Activated gamma-delta T cell treated with Interleukin-2 at 50 U/mL for 16 hours (primary cell): ENCODE measurements around the gene NADK.

Experiments
- DNase-seq: peaks from one replicate; pipeline ENCODE4 v3.0.0-alpha.2; 2020

The NADK gene, protein sequence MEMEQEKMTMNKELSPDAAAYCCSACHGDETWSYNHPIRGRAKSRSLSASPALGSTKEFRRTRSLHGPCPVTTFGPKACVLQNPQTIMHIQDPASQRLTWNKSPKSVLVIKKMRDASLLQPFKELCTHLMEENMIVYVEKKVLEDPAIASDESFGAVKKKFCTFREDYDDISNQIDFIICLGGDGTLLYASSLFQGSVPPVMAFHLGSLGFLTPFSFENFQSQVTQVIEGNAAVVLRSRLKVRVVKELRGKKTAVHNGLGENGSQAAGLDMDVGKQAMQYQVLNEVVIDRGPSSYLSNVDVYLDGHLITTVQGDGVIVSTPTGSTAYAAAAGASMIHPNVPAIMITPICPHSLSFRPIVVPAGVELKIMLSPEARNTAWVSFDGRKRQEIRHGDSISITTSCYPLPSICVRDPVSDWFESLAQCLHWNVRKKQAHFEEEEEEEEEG

DNA sequence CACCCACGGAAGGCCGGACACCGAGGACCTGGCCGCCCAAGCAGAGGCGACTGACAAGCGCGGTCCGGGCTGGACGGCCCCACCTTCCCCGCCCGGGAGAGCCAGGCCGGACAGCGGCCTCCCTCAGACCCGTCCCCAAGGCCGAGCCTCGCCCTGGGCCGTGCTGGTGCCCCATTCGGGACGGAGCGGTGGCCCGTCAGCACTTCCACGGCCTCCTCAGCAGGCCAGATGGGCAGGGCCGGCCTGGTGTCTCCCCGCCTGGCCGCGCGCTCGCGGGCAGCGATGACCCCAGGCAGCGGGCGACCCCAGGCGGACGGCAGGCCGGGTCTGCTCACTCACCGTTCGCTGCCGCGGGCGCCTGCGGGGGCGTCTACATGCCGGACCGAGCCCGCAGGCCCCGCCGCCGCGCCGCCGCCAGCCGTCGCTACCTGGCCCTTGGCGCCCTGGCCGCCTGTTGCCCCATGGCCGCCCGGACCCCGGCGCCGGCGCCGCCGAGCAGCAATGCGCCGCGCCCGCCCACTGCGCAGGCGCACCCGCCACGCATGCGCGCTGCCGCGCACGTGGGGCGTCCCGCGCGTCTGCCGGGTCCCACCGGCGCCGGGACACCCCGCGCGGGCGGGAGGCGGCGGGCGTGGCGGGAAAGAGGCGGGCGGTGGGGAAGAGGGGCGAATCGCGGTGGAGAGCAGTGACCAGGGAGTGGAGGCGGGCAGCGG, at the start of gene NADK:
NADK (minus strand) TSS at position 521 of the 713 bp plus-strand sequence. CDS start 13,064 bp downstream, outside the sequence.
- peak; percentile 59 for DNase-seq

DNA sequence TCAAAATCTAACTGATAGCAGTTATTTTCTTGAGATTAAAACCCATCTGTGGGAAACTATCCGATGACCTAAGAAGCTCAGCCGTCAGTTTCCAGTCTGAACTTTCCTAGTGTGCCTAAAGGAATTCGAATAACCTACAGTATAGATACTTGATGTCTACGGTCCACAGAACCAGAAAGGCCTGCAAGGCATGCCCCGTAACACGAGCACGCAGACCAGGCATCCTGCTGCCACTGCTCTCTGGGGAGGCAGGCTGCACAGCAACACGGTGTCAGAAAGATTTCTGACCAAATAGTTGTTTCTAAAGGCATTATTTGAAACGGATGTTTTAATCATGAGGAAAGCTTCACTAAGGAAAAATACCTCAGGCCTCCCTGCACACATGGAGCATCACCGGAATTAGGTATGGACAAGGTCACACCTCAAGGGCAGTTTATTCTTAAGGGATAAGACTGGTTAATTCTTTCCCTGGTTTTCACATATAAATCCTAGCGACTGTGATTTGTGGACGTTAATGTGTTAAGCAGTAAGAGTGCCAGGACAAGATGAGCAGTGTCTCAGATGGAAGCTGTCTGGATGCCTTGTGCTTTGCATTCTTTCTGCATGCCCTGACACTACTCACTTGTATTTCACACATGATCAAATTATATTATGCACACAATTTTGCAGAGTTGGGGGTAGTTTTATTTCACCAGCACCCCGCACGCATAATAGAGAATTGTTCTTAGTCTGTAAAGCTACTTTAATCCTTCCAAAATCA, 49.0 kb upstream of the NADK start:
- no peak for DNase-seq

DNA sequence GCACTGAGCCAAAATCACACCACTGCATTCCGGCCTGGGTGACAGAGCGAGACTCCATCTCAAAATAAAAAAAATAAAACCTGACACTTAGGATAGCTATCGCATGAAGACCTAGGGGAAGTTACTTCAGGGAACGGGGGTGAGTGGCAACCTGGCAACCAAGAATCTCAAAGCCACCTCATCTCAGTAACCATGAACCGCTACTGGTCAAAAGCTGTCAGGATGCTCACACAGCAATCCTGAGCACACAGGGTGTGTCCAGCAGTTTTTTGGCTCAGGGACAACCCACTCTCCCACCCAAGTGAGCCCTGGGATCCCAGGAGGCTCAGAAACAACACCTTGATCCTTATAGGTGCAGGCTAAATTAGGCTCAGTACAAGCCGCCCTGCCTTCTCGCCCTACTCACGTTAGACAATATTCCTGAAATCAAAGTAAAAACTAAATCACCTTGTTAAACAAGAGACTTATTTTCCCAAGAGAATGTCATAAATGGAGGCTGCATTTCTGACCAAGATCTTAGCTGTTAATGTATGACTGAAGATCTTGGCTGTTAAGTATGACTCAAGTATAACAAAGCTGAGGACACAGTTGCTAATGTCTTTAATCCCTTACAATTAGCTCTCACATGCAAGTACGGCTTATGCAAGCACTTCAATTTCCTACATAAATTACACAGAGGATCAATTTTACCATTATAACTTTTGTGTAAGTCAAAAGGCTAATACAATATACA, 48.3 kb upstream of the NADK start:
- no peak for DNase-seq

GRCh38 chr1:1825217-1825616, 46.9 kb upstream of the NADK start:
- no peak for DNase-seq

GRCh38 chr1:1819762-1820161, 41.5 kb upstream of the NADK start:
- no peak for DNase-seq

DNA sequence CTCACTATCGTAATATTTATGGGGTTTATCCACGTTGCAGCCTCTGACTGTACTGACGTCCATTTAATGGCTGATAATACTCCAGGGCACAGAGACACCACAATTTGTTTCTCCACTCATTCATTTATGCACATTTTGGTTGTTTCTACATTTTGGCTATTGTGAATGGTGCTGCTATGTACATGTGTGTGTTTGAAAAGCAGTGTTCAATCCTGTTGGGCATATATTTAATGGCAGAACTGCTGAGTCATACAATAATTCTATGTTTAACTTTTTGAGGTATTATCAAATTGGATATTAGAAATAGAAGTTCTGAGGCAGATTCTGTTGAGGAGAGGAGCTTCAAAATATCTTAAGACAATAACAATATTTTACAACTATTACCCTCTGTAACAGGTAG, 39.0 kb upstream of the NADK start:
- no peak for DNase-seq

DNA sequence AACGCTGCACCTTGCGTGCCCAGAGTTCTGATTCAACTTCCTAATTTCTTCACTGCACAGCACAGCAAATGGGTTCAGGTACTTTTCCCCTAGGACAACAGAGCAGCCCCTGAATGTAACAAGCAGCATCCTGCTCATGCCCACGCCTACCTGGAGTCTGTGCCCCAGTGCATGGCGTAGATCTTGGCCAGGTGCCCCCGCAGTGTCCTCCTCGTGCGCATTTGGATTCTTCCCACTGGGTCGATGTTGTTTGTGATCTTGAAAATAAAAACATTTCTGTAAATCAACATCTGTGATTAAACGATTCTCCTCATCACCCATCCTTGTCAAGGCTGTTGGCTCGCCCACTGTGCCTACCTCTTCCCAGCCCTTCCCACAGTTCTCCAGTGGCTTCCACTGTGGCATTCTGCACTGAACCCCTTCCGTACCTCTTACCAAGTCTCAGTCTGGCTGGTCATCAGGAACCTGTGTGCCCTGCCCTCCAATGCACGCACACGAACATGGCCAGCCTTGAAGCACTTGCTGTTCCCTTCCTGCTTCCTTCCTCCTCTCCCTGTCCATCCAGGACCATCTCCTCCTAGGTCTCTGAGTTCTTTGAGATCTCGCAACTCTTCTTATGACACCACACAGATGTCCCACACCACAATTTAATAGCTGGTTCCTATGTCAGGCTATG, 37.5 kb upstream of the NADK start:
- DNase-seq: no peak

GRCh38 chr1:1809489-1809888, 31.2 kb upstream of the NADK start:
- no peak for DNase-seq

GRCh38 chr1:1808206-1808605, 29.9 kb upstream of the NADK start:
- no peak for DNase-seq

DNA sequence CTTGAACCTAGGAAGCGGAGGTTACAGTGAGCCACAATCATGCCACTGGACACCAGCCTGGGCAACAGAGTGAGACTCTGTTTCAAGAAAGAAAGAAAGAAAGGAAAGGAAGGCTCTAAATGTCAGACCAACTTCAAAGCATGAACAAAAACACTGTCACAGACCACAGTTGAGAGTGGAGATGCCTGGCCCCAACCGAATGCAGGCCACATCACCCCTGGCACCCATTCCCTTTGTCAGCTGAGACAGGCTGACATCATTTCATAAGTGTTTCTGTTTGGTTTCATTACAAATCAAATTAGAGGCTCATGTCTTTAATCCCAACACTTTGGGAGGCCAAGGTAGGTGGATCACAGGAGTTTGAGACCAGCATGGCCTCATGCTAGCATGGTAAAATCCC, 28.6 kb upstream of the NADK start:
- no peak for DNase-seq

GRCh38 chr1:1804301-1804700, 26.0 kb upstream of the NADK start:
- DNase-seq: no peak

- no peak for DNase-seq
Observed at GRCh38 chr1:1802871-1803270, 24.6 kb upstream of the NADK start.

DNA sequence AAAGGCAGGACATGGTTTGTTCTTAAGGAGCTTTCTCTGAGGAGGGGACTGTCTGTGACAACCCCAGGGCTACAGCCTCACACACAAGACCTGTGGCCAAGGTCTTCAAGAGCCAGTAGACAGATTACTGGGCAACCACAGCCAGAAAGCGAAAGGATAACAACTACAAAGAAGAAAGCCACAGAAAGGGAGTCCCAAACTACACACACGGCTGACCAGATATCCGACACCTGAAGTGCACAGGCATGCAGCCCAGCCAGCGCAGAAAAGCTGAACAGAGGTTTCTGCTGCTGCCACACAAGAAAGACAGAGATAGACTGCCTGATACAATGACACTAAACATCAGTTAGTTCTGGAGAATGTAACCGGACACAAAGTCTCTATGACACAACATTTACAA, 21.4 kb upstream of the NADK start:
- no peak for DNase-seq

DNA sequence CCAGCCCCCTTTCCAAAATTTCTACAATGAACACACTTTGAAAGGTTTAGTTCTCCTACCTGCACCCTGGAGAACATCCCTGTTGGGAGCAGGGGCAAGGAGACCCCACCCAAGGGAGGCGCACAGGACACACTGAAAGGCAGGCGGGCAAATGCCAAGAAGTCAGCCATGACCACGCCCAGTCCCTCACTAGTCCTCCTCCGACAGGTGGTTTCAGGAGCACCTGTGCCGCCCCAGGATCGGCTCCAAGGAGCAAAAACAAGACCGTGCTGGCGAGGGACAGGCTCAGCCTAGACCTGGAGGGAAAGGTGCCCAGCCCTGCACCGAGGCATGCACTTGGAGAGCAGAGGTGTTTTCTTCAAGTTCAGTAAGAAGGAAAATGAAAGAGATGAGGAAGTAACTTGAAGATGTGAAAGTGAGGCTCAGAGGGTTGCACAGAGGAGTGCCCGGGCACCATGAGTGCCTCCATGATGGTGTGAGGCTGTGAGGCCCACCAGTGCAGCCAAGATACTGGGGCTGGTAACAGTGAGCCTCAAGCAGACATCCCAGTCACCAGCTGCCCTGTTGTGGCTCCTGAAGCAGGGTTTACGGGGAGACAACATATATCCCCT, 19.6 kb upstream of the NADK start:
- DNase-seq: no peak

DNA sequence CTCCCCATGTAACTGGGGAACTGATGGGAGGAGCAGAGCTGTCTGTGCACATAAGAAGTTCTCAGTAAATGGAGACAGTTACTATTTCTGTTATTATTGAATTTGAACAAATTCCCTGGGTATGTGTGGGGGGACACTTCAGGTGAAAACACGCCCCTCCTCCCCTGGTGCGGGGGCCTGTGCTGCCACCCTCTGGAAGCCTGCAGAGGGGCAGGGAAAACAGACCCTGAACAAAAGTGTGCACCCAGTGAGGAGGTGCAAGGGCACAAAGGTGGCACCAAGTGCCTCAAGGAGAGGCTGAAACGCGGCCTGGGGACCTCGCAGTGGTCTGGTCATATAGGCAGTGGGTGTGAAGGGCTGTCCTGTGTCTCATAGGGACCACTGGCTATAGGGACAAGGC, 18.2 kb upstream of the NADK start:
- DNase-seq: no peak

DNA sequence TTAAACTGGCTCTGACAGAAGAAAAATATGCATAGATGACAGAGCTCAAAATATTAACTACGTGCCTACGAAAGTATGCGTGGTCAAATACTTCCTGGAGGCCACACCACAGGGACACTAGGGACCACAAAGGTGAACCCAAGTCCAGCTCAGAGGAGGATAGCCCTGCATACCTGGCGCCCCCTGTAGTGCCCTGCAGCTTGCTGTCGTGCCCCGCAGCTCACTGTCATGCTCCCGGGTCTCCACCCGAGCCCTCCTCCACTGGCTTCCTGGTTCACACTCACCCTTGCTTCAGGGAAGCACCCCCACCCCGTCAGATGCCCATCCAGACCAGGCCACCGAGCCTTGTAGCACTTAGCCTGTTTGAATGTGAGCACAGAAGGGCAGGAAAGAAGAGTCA, 16.7 kb upstream of the NADK start:
- no peak for DNase-seq

- DNase-seq: no peak
Observed at GRCh38 chr1:1793481-1794244, 15.4 kb upstream of the NADK start.

DNA sequence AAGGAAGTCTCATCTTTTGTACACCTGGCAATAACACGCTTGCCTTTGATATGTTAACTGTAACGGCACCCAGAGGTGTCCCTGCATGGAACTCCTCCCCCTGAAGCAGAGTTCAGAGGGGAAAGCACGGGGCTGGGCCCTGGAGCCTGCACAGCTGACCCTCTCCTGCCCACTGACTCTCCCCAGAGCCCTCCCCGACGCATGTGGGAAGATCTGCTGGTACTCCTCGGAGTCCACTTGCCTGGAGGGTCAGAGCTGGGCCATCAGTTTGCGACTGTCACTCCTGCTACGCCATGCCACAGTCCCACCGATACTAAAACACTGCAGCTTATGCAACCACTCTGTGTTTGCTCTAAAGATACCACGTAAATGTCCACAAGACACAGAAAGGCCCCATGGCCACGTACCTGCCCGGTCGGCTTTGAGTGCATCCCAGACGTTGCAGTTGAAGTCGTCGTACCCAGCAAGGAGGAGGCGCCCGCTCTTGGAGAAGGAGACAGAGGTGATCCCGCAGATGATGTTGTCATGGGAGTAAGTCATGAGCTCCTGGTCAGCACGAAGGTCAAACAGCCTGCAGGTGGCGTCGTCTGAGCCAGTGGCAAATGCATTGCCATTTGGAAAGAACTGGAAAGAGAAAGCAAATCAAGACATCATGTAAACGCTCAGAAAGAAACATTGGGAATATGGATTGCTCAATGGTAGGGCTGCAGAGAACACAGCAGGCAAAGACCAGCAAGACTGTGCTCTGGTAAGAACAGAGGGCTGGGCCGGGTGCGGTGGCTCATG, 10.6 kb upstream of the NADK start:
- no peak for DNase-seq

- DNase-seq: no peak
Observed at GRCh38 chr1:1788136-1788535, 9.9 kb upstream of the NADK start.
